HepG2 (cell line): Measurements from ENCODE around the gene HPD. TPM values are rescaled to one million over a fixed set of nuclear protein-coding genes. Genes with fewer than 3 reads are reported as not detected.

Source experiments
- ELK4 ChIP-seq: sonication (generic); formaldehyde crosslinking; IDR thresholded peaks from 2 replicates; pipeline ENCODE4 v1.9.0; 2021; ENCODE audit warnings: missing genetic modification reagents, borderline replicate concordance
- EZH2 ChIP-seq: conservative IDR thresholded peaks from 2 replicates; pipeline ENCODE4 v1.6.1; 2012; ENCODE audit warnings: mild to moderate bottlenecking, low read depth, low read length, moderate library complexity
- FOXM1 ChIP-seq: sonication (generic); formaldehyde crosslinking; IDR thresholded peaks from 2 replicates; pipeline ENCODE4 v1.5.0; 2020; ENCODE audit warnings: missing genetic modification reagents
- GABPA ChIP-seq, 2 experiments: IDR thresholded peaks; 2 replicates each; pipeline ENCODE4 v1.6.1; 2011 to 2016; ENCODE audit warnings: low read depth in 2 of 2, low read length in 1 of 2, missing biosample characterization in 1 of 2, missing genetic modification characterization in 1 of 2
- IRF1 ChIP-seq: sonication (generic); formaldehyde crosslinking; IDR thresholded peaks from 2 replicates; pipeline ENCODE4 v1.4.0; 2020; ENCODE audit warnings: low read depth, mild to moderate bottlenecking, missing genetic modification reagents
- IRF9 ChIP-seq: sonication (generic); formaldehyde crosslinking; IDR thresholded peaks from 2 replicates; pipeline ENCODE4 v1.8.0; 2022; ENCODE audit warnings: missing genetic modification reagents, mild to moderate bottlenecking, borderline replicate concordance
- KLF6 ChIP-seq: IDR thresholded peaks from 2 replicates; pipeline ENCODE4 v1.8.0; 2016; ENCODE audit warnings: missing biosample characterization, missing genetic modification reagents
- KLF9 ChIP-seq: IDR thresholded peaks from 2 replicates; pipeline ENCODE4 v1.6.1; 2016; ENCODE audit warnings: low read depth
- PCBP2 ChIP-seq: fragments of 200-400 bp; formaldehyde crosslinking; optimal IDR thresholded peaks from 2 replicates; pipeline ENCODE3; 2018; ENCODE audit warnings: low read length, low read depth; ENCODE audit not compliant: poor library complexity, severe bottlenecking
- PRDM4 ChIP-seq: sonication (generic); formaldehyde crosslinking; IDR thresholded peaks from 2 replicates; pipeline ENCODE4 v1.9.0; 2021; ENCODE audit warnings: missing genetic modification reagents, borderline replicate concordance
- SP4 ChIP-seq: sonication (generic); formaldehyde crosslinking; IDR thresholded peaks from 2 replicates; pipeline ENCODE4 v1.8.1; 2023; ENCODE audit warnings: mild to moderate bottlenecking, missing genetic modification reagents
- TRIM24 ChIP-seq: sonication (generic); formaldehyde crosslinking; IDR thresholded peaks from 2 replicates; pipeline ENCODE4 v1.8.0; 2022; ENCODE audit warnings: mild to moderate bottlenecking, missing genetic modification reagents
- YY1 ChIP-seq: IDR thresholded peaks from 2 replicates; pipeline ENCODE4 v1.6.1; 2011; ENCODE audit warnings: low read length, low read depth, moderate library complexity, mild to moderate bottlenecking; ENCODE audit not compliant: insufficient read depth, insufficient replicate concordance
- ZBTB21 ChIP-seq: sonication (generic); formaldehyde crosslinking; IDR thresholded peaks from 2 replicates; pipeline ENCODE4 v1.4.0; 2020; ENCODE audit warnings: missing genetic modification reagents
- ZFY ChIP-seq: sonication (generic); formaldehyde crosslinking; IDR thresholded peaks from 2 replicates; pipeline ENCODE4 v1.4.0; 2020; ENCODE audit warnings: missing genetic modification reagents
- ZNF20 ChIP-seq: sonication (generic); formaldehyde crosslinking; IDR thresholded peaks from 2 replicates; pipeline ENCODE4 v1.4.0; 2020; ENCODE audit warnings: mild to moderate bottlenecking, moderate library complexity, missing genetic modification reagents
- ZNF703 ChIP-seq: sonication (generic); formaldehyde crosslinking; IDR thresholded peaks from 2 replicates; pipeline ENCODE4 v1.5.1; 2020; ENCODE audit warnings: missing genetic modification reagents, mild to moderate bottlenecking, moderate library complexity, borderline replicate concordance
- ZNF710 ChIP-seq: sonication (generic); formaldehyde crosslinking; IDR thresholded peaks from 2 replicates; pipeline ENCODE4 v1.5.0; 2020; ENCODE audit warnings: mild to moderate bottlenecking, missing genetic modification reagents, borderline replicate concordance
- ZSCAN31 ChIP-seq: sonication (generic); formaldehyde crosslinking; IDR thresholded peaks from 2 replicates; pipeline ENCODE4 v1.5.0; 2020; ENCODE audit warnings: low read depth, mild to moderate bottlenecking, missing genetic modification reagents
- polyA plus RNA-seq, 8 experiments: library from polyadenylated mRNA; depleted of rRNA in 3 of 8; stranded (reverse) in 7 of 8; unstranded in 1 of 8; fragments of >200 nt; fragmentation: Illumina TruSeq in 4 of 8; extraction: Trizol in 4 of 8; gene quantifications; 2 replicates each; pipeline versions ENCODE4 v1.2.1 to v1.2.3, GENCODE V29; 2011 to 2016; ENCODE audit warnings: low read depth in 4 of 8, missing spikeins in 1 of 8, mixed read lengths in 1 of 8; ENCODE audit not compliant: insufficient read depth in 1 of 8
- total RNA-seq, 5 experiments: library from RNA; depleted of rRNA; stranded (reverse); fragments of >200 nt; fragmentation: Illumina TruSeq; extraction: Trizol; gene quantifications; 2 replicates each; pipeline ENCODE4 v1.2.3, GENCODE V29; 2016; ENCODE audit warnings: low read depth in 1 of 5

Gene HPD
- total and polyA plus RNA-seq, 2 of the 13 experiments (the other 11 are each of a cell fraction or from before 2014, with no cell fraction given): 120 to 195 TPM

- no peak for TF ChIP-seq PRDM4 (CRISPR knock-in tag)
- TF ChIP-seq ZSCAN31 (CRISPR knock-in tag): no peak; the same call in 1 of the 2 replicates
- TF ChIP-seq SP4: no peak
- TF ChIP-seq TRIM24 (CRISPR knock-in tag): no peak
- TF ChIP-seq ZNF710 (CRISPR knock-in tag): 0 out of 2 replicates have a peak, but pooled peaks have one; percentile 23
- no peak for TF ChIP-seq ELK4 (CRISPR knock-in tag)
- no peak for TF ChIP-seq PCBP2
- no peak for TF ChIP-seq EZH2
- TF ChIP-seq IRF9 (CRISPR knock-in tag): no peak
- TF ChIP-seq ZNF20 (CRISPR knock-in tag): no peak
- no peak for TF ChIP-seq FOXM1 (CRISPR knock-in tag)
- TF ChIP-seq ZNF703 (CRISPR knock-in tag): no peak
- TF ChIP-seq GABPA (IDR thresholded peaks at IDR 0.05; ENCODE audit: low read depth, low read length): no peak
- TF ChIP-seq GABPA (CRISPR knock-in tag; IDR thresholded peaks at IDR 0.05; ENCODE audit: low read depth): peak; percentile 9; the same call in 1 of the 2 replicates
- TF ChIP-seq ZFY (CRISPR knock-in tag): peak; percentile 58
- peak; percentile 89 for TF ChIP-seq YY1
- peak; percentile 23; the same call in 1 of the 2 replicates for TF ChIP-seq ZBTB21 (CRISPR knock-in tag)
- no peak for TF ChIP-seq KLF9 (CRISPR knock-in tag)
- TF ChIP-seq KLF6 (CRISPR knock-in tag): peak; percentile 66; the same call in 1 of the 2 replicates
- no peak for TF ChIP-seq IRF1
These were observed 55.6 kb downstream of the HPD start (continued) for GRCh38 chr12:121802843-121803698.
